K562 (cell line): ENCODE data around the gene ODAD4. TPM values are rescaled to one million over a fixed set of nuclear protein-coding genes. Genes with fewer than 3 reads are reported as not detected.

Experiments
- ATAC-seq: fragments of 200-7000 bp; cut with Tn5 transposase; 3 replicates; pipeline ENCODE4 v1.9.1; 2020; ENCODE audit warnings: moderate library complexity
- BruUV-seq: library from RNA; stranded (reverse); fragments of 400-500 nt; replicated peaks from 2 replicates; lab custom pipeline; 2021; lab: Mats Ljungman, UMichigan
- CTCF ChIA-PET: fragments of 300-600 bp; formaldehyde crosslinking; extraction: SDS; loops from one replicate; lab custom pipeline; 2021; ENCODE audit warnings: low intra/inter-chr PET ratio; lab: Yijun Ruan, JAX
- POLR2A ChIA-PET: fragments of 300-600, 350-650 bp; sonication (Branson Sonifier 250); formaldehyde crosslinking; extraction: SDS; loops from one replicate; lab custom pipeline; 2021; ENCODE audit warnings: antibody characterized with exemption, inconsistent platforms; lab: Yijun Ruan, JAX
- DNase-seq, 4 experiments: peaks; one replicate each; pipeline versions ENCODE4 v3.0.0 to v3.0.0-alpha.2; 2011 to 2018; ENCODE audit warnings: low spot score in 3 of 4, mixed read lengths in 3 of 4; ENCODE audit errors: extremely low read depth in 1 of 4
- FAIRE-seq: peaks from 2 replicates; lab custom pipeline; 2011; peaks lifted over from hg19 to GRCh38; lab: Jason Lieb, UNC
- H2AFZ ChIP-seq: 2 replicates; pipeline ENCODE4 v1.6.0; 2011; ENCODE audit warnings: low read depth, low read length, control low read depth, inconsistent platforms
- H3K27ac ChIP-seq: fragments of 200-600 bp; 3 replicates; pipeline ENCODE4 v1.8.0; 2011; ENCODE audit warnings: low read depth, mild to moderate bottlenecking, control low read depth, inconsistent platforms, low read length, moderate library complexity, mixed read lengths; ENCODE audit errors: extremely low read depth
- H3K27me3 ChIP-seq, 2 experiments: fragments of 300-600 bp in 1 of 2; 2 replicates in 1 of 2; 3 replicates in 1 of 2; pipeline versions ENCODE4 v1.6.0 to v1.8.0; 2011; ENCODE audit warnings: inconsistent platforms in 2 of 2, low read length in 2 of 2, mild to moderate bottlenecking in 1 of 2, mixed read lengths in 1 of 2, moderate library complexity in 1 of 2; ENCODE audit not compliant: control insufficient read depth in 2 of 2, insufficient read depth in 2 of 2
- H3K36me3 ChIP-seq: fragments of 300-600 bp; 3 replicates; pipeline ENCODE4 v1.8.0; 2011; ENCODE audit warnings: mild to moderate bottlenecking, low read length, inconsistent platforms; ENCODE audit not compliant: control insufficient read depth, insufficient read depth
- H3K4me1 ChIP-seq, 2 experiments: fragments of 200-600 bp in 1 of 2; replicated peaks in 1 of 2; 2 replicates in 1 of 2; 3 replicates in 1 of 2; pipeline versions ENCODE4 v1.5.1 to v1.8.0; 2011; ENCODE audit warnings: inconsistent platforms in 2 of 2, low read length in 2 of 2, mild to moderate bottlenecking in 1 of 2, mixed read lengths in 1 of 2, moderate library complexity in 1 of 2; ENCODE audit not compliant: control insufficient read depth in 2 of 2, insufficient read depth in 2 of 2
- H3K4me2 ChIP-seq: 2 replicates; pipeline ENCODE4 v1.6.1; 2011; ENCODE audit warnings: low read length, control low read depth, inconsistent platforms, mixed read lengths; ENCODE audit not compliant: insufficient read depth
- H3K4me3 ChIP-seq: fragments of 200-600 bp; sonication (generic), shearing (Covaris generic); 2 replicates; pipeline ENCODE4 v1.5.1; 2016; ENCODE audit warnings: control low read depth, inconsistent platforms
- H3K79me2 ChIP-seq: fragments of 200-600 bp; 3 replicates; pipeline ENCODE4 v1.8.0; 2011; ENCODE audit warnings: low read length, inconsistent platforms; ENCODE audit not compliant: control insufficient read depth, insufficient read depth
- H3K9ac ChIP-seq, 2 experiments: 2 replicates each; pipeline versions ENCODE4 v1.6.0 to v1.6.1; 2011; ENCODE audit warnings: low read depth in 2 of 2, low read length in 2 of 2, control low read depth in 1 of 2, inconsistent platforms in 1 of 2, mild to moderate bottlenecking in 1 of 2, mixed read lengths in 1 of 2; ENCODE audit not compliant: insufficient read depth in 1 of 2
- H3K9me1 ChIP-seq: one replicate; pipeline ENCODE4 v1.6.0; 2011; ENCODE audit warnings: inconsistent platforms, mild to moderate bottlenecking, low read length, moderate library complexity; ENCODE audit not compliant: control insufficient read depth, insufficient read depth
- H3K9me3 ChIP-seq: replicated peaks from 2 replicates; pipeline ENCODE4 v1.5.1; 2011; ENCODE audit warnings: low read depth, low read length, inconsistent platforms; ENCODE audit not compliant: control insufficient read depth, insufficient read depth
- H4K20me1 ChIP-seq: replicated peaks from 2 replicates; pipeline ENCODE4 v1.6.1; 2011; ENCODE audit warnings: low read length, inconsistent platforms, mixed read lengths; ENCODE audit not compliant: control insufficient read depth, insufficient read depth
- PML ChIP-seq: IDR thresholded peaks from 2 replicates; pipeline ENCODE4 v1.6.1; 2012; ENCODE audit warnings: low read length, inconsistent platforms
- POLR2A ChIP-seq: fragments of 450-650 bp; conservative IDR thresholded peaks from 2 replicates; pipeline ENCODE4 v1.6.1; 2016
- POLR2AphosphoS5 ChIP-seq: IDR thresholded peaks from 2 replicates; pipeline ENCODE4 v1.6.1; 2011; ENCODE audit warnings: mild to moderate bottlenecking, low read depth, low read length, moderate library complexity; ENCODE audit not compliant: control insufficient read depth, insufficient read depth
- POLR2G ChIP-seq: fragments of 200-400 bp; formaldehyde crosslinking; IDR thresholded peaks from 2 replicates; pipeline ENCODE4 v1.6.1; 2017; ENCODE audit warnings: low read depth, mild to moderate bottlenecking, antibody characterized with exemption, low read length, moderate library complexity
- RBFOX2 ChIP-seq: fragments of 200-400 bp; formaldehyde crosslinking; IDR thresholded peaks from 2 replicates; pipeline ENCODE4 v1.6.1; 2017; ENCODE audit warnings: low read depth, mild to moderate bottlenecking, low read length, moderate library complexity
- RBM22 ChIP-seq: fragments of 200-400 bp; formaldehyde crosslinking; IDR thresholded peaks from 2 replicates; pipeline ENCODE4 v1.6.1; 2018; ENCODE audit warnings: low read length, low read depth; ENCODE audit not compliant: poor library complexity, severe bottlenecking
- SUPT5H ChIP-seq: fragments of 450-650 bp; IDR thresholded peaks from 2 replicates; pipeline ENCODE4 v1.6.1; 2016
- XRCC3 ChIP-seq: fragments of 450-650 bp; IDR thresholded peaks from 2 replicates; pipeline ENCODE4 v1.6.1; 2017; ENCODE audit warnings: mild to moderate bottlenecking, moderate library complexity
- WGBS: fragments of 100-300 bp; shearing (Covaris generic); methylation state at CpG from one replicate; pipeline ENCODE4 v1.1.6; 2016; ENCODE audit warnings: low coverage, mixed read lengths; ENCODE audit not compliant: insufficient coverage; ENCODE audit errors: missing lambda C conversion rate; 5-methylcytosine and 5-hydroxymethylcytosine counted together
- in situ Hi-C: fragments of 300-500 bp; cut with MboI; formaldehyde crosslinking; loops from 4 replicates; pipeline ENCODE4 v1.15.0; 2018; ENCODE audit warnings: inconsistent platforms, mixed read lengths
- intact Hi-C: fragments of 100-400 bp; cut with micrococcal nuclease; formaldehyde crosslinking; loops from 2 replicates; pipeline ENCODE4 v1.14.2; 2022
- polyA plus RNA-seq, 8 experiments: library from polyadenylated mRNA; depleted of rRNA in 4 of 8; stranded (reverse) in 5 of 8; unstranded in 3 of 8; fragments of >200 nt; fragmentation: Nextera tagmentation in 2 of 8; fragmentation: Illumina TruSeq in 1 of 8; extraction: Ambion mirVana in 2 of 8; extraction: Trizol in 1 of 8; gene quantifications; 2 replicates each; pipeline versions ENCODE4 v1.2.1 to v1.2.3, GENCODE V29; 2011 to 2014; ENCODE audit warnings: inconsistent platforms in 1 of 8, missing spikeins in 1 of 8
- total RNA-seq, 7 experiments: library from RNA; depleted of rRNA in 6 of 7; stranded (reverse); fragments of >200 nt in 6 of 7; fragmentation: Illumina TruSeq in 2 of 7; extraction: Trizol in 2 of 7; gene quantifications; 2 replicates each; pipeline versions ENCODE4 v1.2.1 to v1.2.3, GENCODE V29; 2011 to 2021; ENCODE audit warnings: low replicate concordance in 1 of 7

Gene ODAD4
- total and polyA plus RNA-seq, 9 of the 15 experiments (the other 6 are each of a cell fraction or from before 2014, with no cell fraction given) = 0.09 to 0.98 (median 0.51) TPM

DNA sequence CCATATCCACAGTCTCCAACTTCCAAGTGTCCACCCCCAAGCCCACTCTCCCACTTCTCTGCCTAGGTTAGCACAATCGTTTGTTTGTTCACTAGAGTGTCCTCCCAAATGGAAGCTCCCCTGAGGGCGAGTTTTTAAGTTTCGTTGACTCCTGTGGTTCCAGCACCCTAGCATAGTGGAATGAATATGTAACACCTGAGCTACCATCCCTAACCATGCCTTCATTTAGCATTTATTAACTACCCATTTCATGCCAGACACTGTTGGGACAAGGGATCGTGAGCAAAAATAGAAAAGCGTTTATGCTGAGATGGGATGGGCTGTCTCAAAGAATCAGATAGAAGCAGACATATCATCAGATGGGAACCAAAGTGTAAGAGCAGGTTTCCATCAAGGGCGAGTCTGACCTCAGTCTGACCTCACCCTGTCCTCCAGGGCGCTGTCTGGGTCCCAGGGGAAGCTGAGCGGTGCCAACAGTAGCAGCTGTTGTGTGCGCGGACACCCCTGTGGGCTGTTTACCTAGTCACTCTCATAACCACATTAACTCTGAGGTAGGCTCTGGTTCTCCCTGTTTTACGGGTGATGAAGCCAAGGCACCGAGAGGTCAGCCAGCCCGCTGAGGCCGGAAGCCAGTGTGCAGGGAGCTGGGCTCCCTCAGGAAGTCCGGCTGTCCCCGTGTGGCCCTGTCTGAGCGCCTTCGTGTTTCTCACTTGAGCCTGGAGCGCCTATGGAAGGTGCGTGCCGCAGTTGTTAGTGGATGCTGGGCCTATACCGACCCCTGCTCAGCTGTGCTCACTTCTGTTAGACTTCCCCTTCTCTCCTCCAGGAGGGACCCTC is 42.4 kb downstream of the ODAD4 start:
- CTCF ChIA-PET = no interaction called here
- Histone ChIP-seq H3K4me3 (no peak overlapping the region), H3K4me2 (no peak overlapping the region), H3K9me3 (no peaks in the 10 kb centered on the region; the same call in 1 of the 2 replicates), H3K27me3 (no peaks in the 10 kb centered on the region), H4K20me1 (no peaks in the 10 kb centered on the region; the same call in 1 of the 2 replicates), H3K4me1 (peaks cover under 1 to 20% of the 10 kb centered on the region in 2 experiments; a peak in 3 of 5 replicates), H3K9ac (peak overlapping the region in 1 of 2 experiments; percentile 80; a peak in 2 of 4 replicates), H3K27ac (no peak overlapping the region; the same call in 2 of the 3 replicates), H3K79me2 (peaks cover 4% of the 10 kb centered on the region; the same call in 2 of the 3 replicates), H3K36me3 (peaks cover 85% of the 10 kb centered on the region), H2AFZ (no peak overlapping the region), H3K9me1 (no peaks in the 10 kb centered on the region)
- DNase-seq = no peak
- 86% methylated on average over 22 of the region's 22 CpGs for WGBS
- POLR2A ChIA-PET = interaction anchor here (0.7 to 2.1 kb wide), 9 partner anchors 9 to 141 kb away, joined by 3 to 6 read pairs (median 4); no protein-coding TSS in a partner anchor
- intact Hi-C loops (no loop called here), in situ Hi-C loops (no loop called here)
- BruUV-seq = no TSS peak
- no peak; the same call in 1 of the 3 replicates for ATAC-seq
- FAIRE-seq = peak; percentile 29
- TF ChIP-seq POLR2AphosphoS5 (peak; percentile 13; the same call in 1 of the 2 replicates), RBFOX2 (0 out of 2 replicates have a peak, but pooled peaks have one; percentile 28), SUPT5H (0 out of 2 replicates have a peak, but pooled peaks have one; percentile 17), PML (no peak), POLR2G (peak; percentile 63; the same call in 1 of the 2 replicates), XRCC3 (no peak), RBM22 (peak; percentile 58), POLR2A (peak; percentile 28; the same call in 1 of the 2 replicates)
- TF ChIP-seq, all 486 proteins: peak for 6
